ENCODE data around the gene HIPK4. TPM values are rescaled to one million over a fixed set of nuclear protein-coding genes. Genes with fewer than 3 reads are reported as not detected.

HIPK4 gene
- total and polyA plus RNA-seq, 2 of the 8 experiments (the other 6 are each of a cell fraction or from before 2014, with no cell fraction given): 0.15 to 0.57 TPM

- TF ChIP-seq JUND (IDR thresholded peaks at IDR 0.05; ENCODE audit: low read length) (no peak), JUN (IDR thresholded peaks at IDR 0.05; ENCODE audit: low read depth, low read length) (no peak), HDAC2 (IDR thresholded peaks at IDR 0.05; ENCODE audit: borderline replicate concordance in 1 of 2, low read depth in 2 of 2, low read length in 2 of 2) (no peak)
Observed at GRCh38 chr19:40355975-40356680, 33.9 kb downstream of the HIPK4 start (continued).

Measured in H1 (cell line).